Liver (tissue), 3 donors: Measurements from ENCODE around the gene SCAI.
"Not testable (repeated sequence)": the region's sequence is repeated elsewhere in the genome, so short reads cannot be mapped to it uniquely, and the experiment has no call there.

ENCODE experiments used
- JUND ChIP-seq, 2 donors: IDR thresholded peaks; 2 replicates each; pipeline ENCODE4 v1.6.1; 2016; ENCODE audit warnings: antibody characterized with exemption in 2 of 2
- RXRA ChIP-seq, 2 donors: IDR thresholded peaks; 2 replicates each; pipeline ENCODE4 v1.6.1; 2017 to 2018; ENCODE audit warnings: antibody characterized with exemption in 2 of 2, mild to moderate bottlenecking in 1 of 2
- TF ChIP-seq, protein P1 (sequence below): fragments of 150-350 bp; IDR thresholded peaks from 2 replicates; pipeline ENCODE4 v1.5.1; 2017; ENCODE audit warnings: improper control_type of control experiment, low read depth, low read length; ENCODE audit not compliant: missing input control
- donor health status: healthy.
- donor health status: healthy.

DNA sequence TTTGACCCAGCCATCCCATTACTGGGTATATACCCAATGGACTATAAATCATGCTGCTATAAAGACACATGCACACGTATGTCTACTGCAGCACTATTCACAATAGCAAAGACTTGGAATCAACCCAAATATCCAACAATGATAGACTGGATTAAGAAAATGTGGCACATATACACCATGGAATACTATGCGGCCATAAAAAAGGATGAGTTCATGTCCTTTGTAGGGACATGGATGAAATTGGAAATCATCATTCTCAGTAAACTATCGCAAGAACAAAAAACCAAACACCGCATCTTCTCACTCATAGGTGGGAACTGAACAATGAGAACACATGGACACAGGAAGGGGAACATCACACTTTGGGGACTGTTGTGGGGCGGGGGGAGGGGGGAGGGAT lies 127.7 kb downstream of the SCAI start:
- TF ChIP-seq, protein P1, sequence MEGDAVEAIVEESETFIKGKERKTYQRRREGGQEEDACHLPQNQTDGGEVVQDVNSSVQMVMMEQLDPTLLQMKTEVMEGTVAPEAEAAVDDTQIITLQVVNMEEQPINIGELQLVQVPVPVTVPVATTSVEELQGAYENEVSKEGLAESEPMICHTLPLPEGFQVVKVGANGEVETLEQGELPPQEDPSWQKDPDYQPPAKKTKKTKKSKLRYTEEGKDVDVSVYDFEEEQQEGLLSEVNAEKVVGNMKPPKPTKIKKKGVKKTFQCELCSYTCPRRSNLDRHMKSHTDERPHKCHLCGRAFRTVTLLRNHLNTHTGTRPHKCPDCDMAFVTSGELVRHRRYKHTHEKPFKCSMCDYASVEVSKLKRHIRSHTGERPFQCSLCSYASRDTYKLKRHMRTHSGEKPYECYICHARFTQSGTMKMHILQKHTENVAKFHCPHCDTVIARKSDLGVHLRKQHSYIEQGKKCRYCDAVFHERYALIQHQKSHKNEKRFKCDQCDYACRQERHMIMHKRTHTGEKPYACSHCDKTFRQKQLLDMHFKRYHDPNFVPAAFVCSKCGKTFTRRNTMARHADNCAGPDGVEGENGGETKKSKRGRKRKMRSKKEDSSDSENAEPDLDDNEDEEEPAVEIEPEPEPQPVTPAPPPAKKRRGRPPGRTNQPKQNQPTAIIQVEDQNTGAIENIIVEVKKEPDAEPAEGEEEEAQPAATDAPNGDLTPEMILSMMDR: not testable (repeated sequence)
- TF ChIP-seq JUND, RXRA (IDR thresholded peaks at IDR 0.05): not testable (repeated sequence)
